ENCODE measurements around the gene PRODH2. TPM values are rescaled to one million over a fixed set of nuclear protein-coding genes. Genes with fewer than 3 reads are reported as not detected.

The PRODH2 gene
- total RNA-seq, 1 experiment from 2014 or later = 0.44 TPM

- Histone ChIP-seq H3K9ac (ENCODE audit: low read length) (no peak overlapping the region), H3K36me3 (ENCODE audit: control insufficient read depth in 1 of 2, insufficient read depth in 2 of 2, low read length in 2 of 2) (peaks cover 2 to 4% of the 10 kb centered on the region in 2 experiments; a peak in 2 of 4 replicates), H3K4me2 (ENCODE audit: low read length) (no peak overlapping the region), H3K27ac (ENCODE audit: low read depth, low read length) (no peak overlapping the region), H4K20me1 (ENCODE audit: insufficient read depth) (no peaks in the 10 kb centered on the region), H2AFZ (ENCODE audit: low read depth, low read length, poor library complexity, severe bottlenecking) (no peak overlapping the region), H3K79me2 (ENCODE audit: insufficient read depth, low read length) (no peaks in the 10 kb centered on the region), H3K4me3 (replicated peaks in 1 of 2; ENCODE audit: low read depth in 1 of 2, low read length in 2 of 2) (no peak overlapping the region), H3K9me2 (ENCODE audit: insufficient read depth) (no peaks in the 10 kb centered on the region), H3K9me3 (ENCODE audit: control insufficient read depth in 1 of 2, insufficient read depth in 1 of 2, low read depth in 1 of 2, low read length in 2 of 2) (no peaks in the 10 kb centered on the region), H3K27me3 (ENCODE audit: insufficient read depth, low read length) (no peaks in the 10 kb centered on the region), H3K4me1 (ENCODE audit: control insufficient read depth in 1 of 2, insufficient read depth in 2 of 2, low read length in 2 of 2) (no peaks in the 10 kb centered on the region)
- no TSS peak for BruUV-seq (replicated peaks)
- no peak for ATAC-seq
- TF ChIP-seq, protein P1, sequence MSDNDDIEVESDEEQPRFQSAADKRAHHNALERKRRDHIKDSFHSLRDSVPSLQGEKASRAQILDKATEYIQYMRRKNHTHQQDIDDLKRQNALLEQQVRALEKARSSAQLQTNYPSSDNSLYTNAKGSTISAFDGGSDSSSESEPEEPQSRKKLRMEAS (IDR thresholded peaks at IDR 0.05) = no peak
- TF ChIP-seq JUND (IDR thresholded peaks at IDR 0.05) (no peak), EZH2 (IDR thresholded peaks at IDR 0.05) (no peak), POLR2A (IDR thresholded peaks at IDR 0.05; ENCODE audit: borderline replicate concordance, extremely low read depth, insufficient read depth, insufficient read length) (no peak), SRF (IDR thresholded peaks at IDR 0.05; ENCODE audit: low read depth) (no peak), ATF3 (IDR thresholded peaks at IDR 0.05) (no peak)
- TF ChIP-seq, protein P2, sequence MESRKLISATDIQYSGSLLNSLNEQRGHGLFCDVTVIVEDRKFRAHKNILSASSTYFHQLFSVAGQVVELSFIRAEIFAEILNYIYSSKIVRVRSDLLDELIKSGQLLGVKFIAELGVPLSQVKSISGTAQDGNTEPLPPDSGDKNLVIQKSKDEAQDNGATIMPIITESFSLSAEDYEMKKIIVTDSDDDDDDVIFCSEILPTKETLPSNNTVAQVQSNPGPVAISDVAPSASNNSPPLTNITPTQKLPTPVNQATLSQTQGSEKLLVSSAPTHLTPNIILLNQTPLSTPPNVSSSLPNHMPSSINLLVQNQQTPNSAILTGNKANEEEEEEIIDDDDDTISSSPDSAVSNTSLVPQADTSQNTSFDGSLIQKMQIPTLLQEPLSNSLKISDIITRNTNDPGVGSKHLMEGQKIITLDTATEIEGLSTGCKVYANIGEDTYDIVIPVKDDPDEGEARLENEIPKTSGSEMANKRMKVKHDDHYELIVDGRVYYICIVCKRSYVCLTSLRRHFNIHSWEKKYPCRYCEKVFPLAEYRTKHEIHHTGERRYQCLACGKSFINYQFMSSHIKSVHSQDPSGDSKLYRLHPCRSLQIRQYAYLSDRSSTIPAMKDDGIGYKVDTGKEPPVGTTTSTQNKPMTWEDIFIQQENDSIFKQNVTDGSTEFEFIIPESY (IDR thresholded peaks at IDR 0.05; ENCODE audit: extremely low read depth, insufficient replicate concordance, low read length) = no peak
- no peak for DNase-seq (ENCODE audit: low read depth, low spot score)
- intact Hi-C loops (cut with micrococcal nuclease) = no loop called here
- ChIA-PET POLR2A (no interaction called here), RAD21 (ENCODE audit: low non-redundant PET in 1 of 2, low total read pairs in 2 of 2, uncharacterized antibody in 2 of 2, unreplicated experiment in 2 of 2) (no interaction called here), CTCF (no interaction called here)
Observed at GRCh38 chr19:35782589-35782988, 30.1 kb downstream of the PRODH2 start.

DNA sequence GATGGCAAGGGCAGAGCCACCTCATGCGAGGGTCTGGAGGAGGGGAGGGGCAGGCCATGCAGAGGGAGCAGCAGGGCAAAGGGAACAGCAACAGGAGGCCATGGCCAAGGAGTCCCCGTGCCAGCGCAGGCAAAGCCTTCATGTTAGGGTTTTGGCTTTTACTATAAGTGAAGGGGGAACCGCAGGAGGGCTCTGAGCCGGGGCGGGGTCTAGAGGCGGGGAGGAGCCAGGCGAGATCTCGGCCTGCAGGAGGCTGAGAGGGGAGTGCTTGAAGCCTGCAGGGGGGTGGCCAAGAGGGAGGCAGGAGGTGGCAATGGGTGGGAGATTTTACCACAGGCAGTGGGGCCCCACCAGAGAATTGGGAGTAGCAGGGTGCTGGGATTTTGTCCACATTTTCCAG lies 31.0 kb downstream of the PRODH2 start:
- no peak overlapping the region for H3K9ac ChIP-seq (ENCODE audit: low read length)
- ChIA-PET CTCF (no interaction called here), POLR2A (no interaction called here), RAD21 (ENCODE audit: low non-redundant PET in 1 of 2, low total read pairs in 2 of 2, uncharacterized antibody in 2 of 2, unreplicated experiment in 2 of 2) (no interaction called here)
- H3K4me2 ChIP-seq (ENCODE audit: low read length) = no peak overlapping the region
- no TSS peak for BruUV-seq (replicated peaks)
- ATAC-seq = no peak
- H3K9me2 ChIP-seq (ENCODE audit: insufficient read depth) = no peaks in the 10 kb centered on the region
- no peaks in the 10 kb centered on the region for H3K79me2 ChIP-seq (ENCODE audit: insufficient read depth, low read length)
- intact Hi-C loops (cut with micrococcal nuclease) = no loop called here
- H3K9me3 ChIP-seq (ENCODE audit: control insufficient read depth in 1 of 2, insufficient read depth in 1 of 2, low read depth in 1 of 2, low read length in 2 of 2) = no peaks in the 10 kb centered on the region
- H3K36me3 ChIP-seq (ENCODE audit: control insufficient read depth in 1 of 2, insufficient read depth in 2 of 2, low read length in 2 of 2) = peaks cover 2 to 4% of the 10 kb centered on the region in 2 experiments; a peak in 2 of 4 replicates
- H3K27ac ChIP-seq (ENCODE audit: low read depth, low read length) = no peak overlapping the region
- H3K4me3 ChIP-seq (replicated peaks in 1 of 2; ENCODE audit: low read depth in 1 of 2, low read length in 2 of 2) = no peak overlapping the region
- no peak for DNase-seq (ENCODE audit: low read depth, low spot score)
- H4K20me1 ChIP-seq (ENCODE audit: insufficient read depth) = no peaks in the 10 kb centered on the region
- H3K4me1 ChIP-seq (ENCODE audit: control insufficient read depth in 1 of 2, insufficient read depth in 2 of 2, low read length in 2 of 2) = no peaks in the 10 kb centered on the region
- TF ChIP-seq ATF3 (IDR thresholded peaks at IDR 0.05) = no peak
- TF ChIP-seq POLR2A (IDR thresholded peaks at IDR 0.05; ENCODE audit: borderline replicate concordance, extremely low read depth, insufficient read depth, insufficient read length) = no peak
- TF ChIP-seq ZNF274 (IDR thresholded peaks at IDR 0.05; ENCODE audit: low read depth, low read length) = no peak
- TF ChIP-seq SIN3A (IDR thresholded peaks at IDR 0.05; ENCODE audit: low read depth) = no peak
- TF ChIP-seq, protein P1 (IDR thresholded peaks at IDR 0.05) = no peak
- TF ChIP-seq CBX3 (IDR thresholded peaks at IDR 0.05; ENCODE audit: low read depth) = no peak
- TF ChIP-seq YY1 (IDR thresholded peaks at IDR 0.05; ENCODE audit: extremely low read depth, insufficient replicate concordance, low read depth, low read length) = no peak
- no peak for TF ChIP-seq REST (IDR thresholded peaks at IDR 0.05; ENCODE audit: low read depth)
- no peak for TF ChIP-seq EZH2phosphoT487 (IDR thresholded peaks at IDR 0.05; ENCODE audit: borderline replicate concordance)
- TF ChIP-seq EZH2 (IDR thresholded peaks at IDR 0.05) = no peak
- no peaks in the 10 kb centered on the region for H3K27me3 ChIP-seq (ENCODE audit: insufficient read depth, low read length)
- no peak overlapping the region for H2AFZ ChIP-seq (ENCODE audit: low read depth, low read length, poor library complexity, severe bottlenecking)
